K562 (cell line): ENCODE measurements around the gene CCNL2. TPM values are rescaled to one million over a fixed set of nuclear protein-coding genes. Genes with fewer than 3 reads are reported as not detected.
A peak's percentile ranks its signal among the peaks of the same experiment; 100 is the strongest.

Experiments
- CBX8 ChIP-seq: fragments of 200-600 bp; sonication (generic); IDR thresholded peaks from 2 replicates; pipeline ENCODE4 v1.6.1; 2012; ENCODE audit warnings: borderline replicate concordance, mixed run types, low read depth, mild to moderate bottlenecking, moderate library complexity, mixed read lengths, low read length, control low read depth, inconsistent platforms; ENCODE audit not compliant: poor library complexity, severe bottlenecking; ENCODE audit errors: extremely low read depth
- FOXP1 ChIP-seq: sonication (generic); formaldehyde crosslinking; IDR thresholded peaks from 2 replicates; pipeline ENCODE4 v1.8.0; 2022; ENCODE audit warnings: mild to moderate bottlenecking, missing genetic modification reagents
- FUS ChIP-seq: fragments of 200-400 bp; formaldehyde crosslinking; optimal IDR thresholded peaks from 2 replicates; pipeline ENCODE3; 2017; ENCODE audit warnings: low read depth, low read length
- KDM2B ChIP-seq: fragments of 250-450 bp; sonication (Bioruptor Pico); IDR thresholded peaks from 2 replicates; pipeline ENCODE4 v1.8.0; 2021; ENCODE audit warnings: mild to moderate bottlenecking, moderate library complexity
- KDM5B ChIP-seq: fragments of 200-600 bp; sonication (generic); IDR thresholded peaks from 2 replicates; pipeline ENCODE4 v1.6.1; 2012; ENCODE audit warnings: low read depth, mild to moderate bottlenecking, moderate library complexity, low read length, control low read depth, inconsistent platforms; ENCODE audit not compliant: insufficient replicate concordance
- NONO ChIP-seq, 2 experiments: fragments of 200-400 bp in 1 of 2; fragments of 450-650 bp in 1 of 2; formaldehyde crosslinking in 1 of 2; IDR thresholded peaks; 2 replicates each; pipeline ENCODE4 v1.6.1; 2017; ENCODE audit warnings: low read depth in 2 of 2, mild to moderate bottlenecking in 2 of 2, moderate library complexity in 2 of 2, low read length in 1 of 2
- NR4A1 ChIP-seq, 2 experiments: fragments of 250-450 bp in 1 of 2; fragments of 450-650 bp in 1 of 2; sonication (Bioruptor Pico) in 1 of 2; IDR thresholded peaks; 2 replicates each; pipeline versions ENCODE4 v1.4.0 to v1.6.1; 2016 to 2020; ENCODE audit warnings: mild to moderate bottlenecking in 2 of 2, missing compliant biosample characterization in 1 of 2, missing genetic modification characterization in 1 of 2, moderate library complexity in 1 of 2
- POLR3A ChIP-seq: IDR thresholded peaks from 2 replicates; pipeline ENCODE4 v1.6.1; 2011; ENCODE audit warnings: borderline replicate concordance, mild to moderate bottlenecking, moderate library complexity; ENCODE audit not compliant: insufficient read length, insufficient read depth; ENCODE audit errors: extremely low read depth
- TAF1 ChIP-seq: IDR thresholded peaks from 2 replicates; pipeline ENCODE4 v1.6.1; 2011; ENCODE audit warnings: mild to moderate bottlenecking, low read length, moderate library complexity; ENCODE audit not compliant: insufficient read depth, control insufficient read depth, severe bottlenecking; ENCODE audit errors: extremely low read depth
- TRIM28 ChIP-seq: fragments of 450-650 bp; IDR thresholded peaks from 2 replicates; pipeline ENCODE4 v1.6.1; 2017
- ZNF140 ChIP-seq: fragments of 250-450 bp; sonication (Bioruptor Pico); IDR thresholded peaks from 2 replicates; pipeline ENCODE4 v1.8.0; 2021; ENCODE audit warnings: moderate library complexity, mild to moderate bottlenecking, inconsistent platforms
- ZNF324 ChIP-seq: fragments of 250-450 bp; sonication (Bioruptor Pico); IDR thresholded peaks from 2 replicates; pipeline ENCODE4 v1.4.0; 2020; ENCODE audit warnings: mild to moderate bottlenecking
- ZNF384 ChIP-seq: IDR thresholded peaks from 2 replicates; pipeline ENCODE4 v1.6.1; 2012; ENCODE audit warnings: low read depth, low read length, improper control_type of control experiment
- ZNF551 ChIP-seq: fragments of 250-450 bp; sonication (Bioruptor Pico); IDR thresholded peaks from 2 replicates; pipeline ENCODE4 v1.5.0; 2021; ENCODE audit warnings: mild to moderate bottlenecking, moderate library complexity
- ZNF589 ChIP-seq: fragments of 200-800 bp; sonication (Bioruptor generic); IDR thresholded peaks from 2 replicates; pipeline ENCODE4 v1.6.1; 2016; ENCODE audit warnings: low read depth, missing genetic modification characterization, missing compliant biosample characterization
- polyA plus RNA-seq, 8 experiments: library from polyadenylated mRNA; depleted of rRNA in 4 of 8; stranded (reverse) in 5 of 8; unstranded in 3 of 8; fragments of >200 nt; fragmentation: Nextera tagmentation in 2 of 8; fragmentation: Illumina TruSeq in 1 of 8; extraction: Ambion mirVana in 2 of 8; extraction: Trizol in 1 of 8; gene quantifications; 2 replicates each; pipeline versions ENCODE4 v1.2.1 to v1.2.3, GENCODE V29; 2011 to 2014; ENCODE audit warnings: inconsistent platforms in 1 of 8, missing spikeins in 1 of 8
- total RNA-seq, 7 experiments: library from RNA; depleted of rRNA in 6 of 7; stranded (reverse); fragments of >200 nt in 6 of 7; fragmentation: Illumina TruSeq in 2 of 7; extraction: Trizol in 2 of 7; gene quantifications; 2 replicates each; pipeline versions ENCODE4 v1.2.1 to v1.2.3, GENCODE V29; 2011 to 2021; ENCODE audit warnings: low replicate concordance in 1 of 7
- TF ChIP-seq, protein P1 (sequence below): sonication (generic); formaldehyde crosslinking; IDR thresholded peaks from 2 replicates; pipeline ENCODE4 v1.8.0; 2023; ENCODE audit warnings: mild to moderate bottlenecking, missing genetic modification reagents
- TF ChIP-seq, protein P2 (sequence below), 2 experiments: fragments of 200-800 bp in 1 of 2; sonication (Bioruptor generic) in 1 of 2; sonication (generic) in 1 of 2; formaldehyde crosslinking in 1 of 2; IDR thresholded peaks in 1 of 2; conservative IDR thresholded peaks in 1 of 2; 2 replicates each; pipeline versions ENCODE4 v1.5.0 to v1.6.1; 2016 to 2020; ENCODE audit warnings: missing compliant biosample characterization in 1 of 2, missing genetic modification characterization in 1 of 2, missing genetic modification reagents in 1 of 2
- TF ChIP-seq, protein P3 (sequence below): fragments of 250-450 bp; sonication (Bioruptor Pico); IDR thresholded peaks from 2 replicates; pipeline ENCODE4 v1.4.0; 2020; ENCODE audit warnings: mild to moderate bottlenecking, moderate library complexity

Gene CCNL2
- total and polyA plus RNA-seq, 9 of the 15 experiments (the other 6 are each of a cell fraction or from before 2014, with no cell fraction given): 2.8 to 287 (median 94.5) TPM

DNA sequence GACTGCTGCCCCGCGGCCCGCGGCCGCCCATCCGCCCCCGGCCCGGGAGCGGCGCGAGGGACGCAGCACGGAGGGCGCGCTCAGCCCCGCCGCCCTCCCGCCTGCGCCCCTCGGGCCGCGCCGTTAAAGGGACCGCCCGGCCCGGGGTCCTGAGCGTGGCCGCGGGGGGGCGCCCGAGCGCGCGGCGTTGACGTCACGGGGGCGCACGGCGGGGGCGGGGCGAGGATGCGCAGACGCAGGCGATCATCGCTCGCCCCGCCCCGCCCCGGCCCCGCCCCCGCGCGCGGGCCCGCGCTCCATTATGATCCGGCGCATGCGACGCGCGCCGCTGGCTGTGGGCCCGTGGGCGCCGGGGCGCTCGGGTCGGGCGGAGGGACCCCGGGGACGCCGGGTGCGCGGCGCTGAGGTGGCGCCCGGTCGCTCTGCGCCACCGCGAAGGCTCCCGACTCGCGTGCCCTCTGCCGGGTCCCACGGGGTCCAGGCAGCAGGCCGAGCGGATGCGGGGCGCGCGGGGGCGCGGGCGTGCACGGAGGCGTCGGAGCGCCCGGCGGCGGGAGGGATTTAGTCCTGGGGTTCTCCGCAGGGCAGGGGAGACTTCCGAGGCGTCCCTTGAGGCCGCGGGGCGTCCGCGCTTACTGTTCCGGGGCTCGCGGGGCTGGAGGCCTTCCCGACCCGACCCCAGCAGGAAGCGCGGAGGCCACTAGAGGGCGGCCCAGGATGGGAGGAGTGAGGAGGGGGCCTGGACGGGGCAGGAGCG is 49.7 kb downstream of the CCNL2 start, which contains the start of gene DVL1 (continued):
- TF ChIP-seq, protein P1, sequence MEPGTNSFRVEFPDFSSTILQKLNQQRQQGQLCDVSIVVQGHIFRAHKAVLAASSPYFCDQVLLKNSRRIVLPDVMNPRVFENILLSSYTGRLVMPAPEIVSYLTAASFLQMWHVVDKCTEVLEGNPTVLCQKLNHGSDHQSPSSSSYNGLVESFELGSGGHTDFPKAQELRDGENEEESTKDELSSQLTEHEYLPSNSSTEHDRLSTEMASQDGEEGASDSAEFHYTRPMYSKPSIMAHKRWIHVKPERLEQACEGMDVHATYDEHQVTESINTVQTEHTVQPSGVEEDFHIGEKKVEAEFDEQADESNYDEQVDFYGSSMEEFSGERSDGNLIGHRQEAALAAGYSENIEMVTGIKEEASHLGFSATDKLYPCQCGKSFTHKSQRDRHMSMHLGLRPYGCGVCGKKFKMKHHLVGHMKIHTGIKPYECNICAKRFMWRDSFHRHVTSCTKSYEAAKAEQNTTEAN (CRISPR knock-in tag): no peak
- TF ChIP-seq ZNF384 (no peak), ZNF324 (CRISPR knock-in tag) (no peak), FUS (no peak), POLR3A (no peak), ZNF140 (CRISPR knock-in tag) (no peak), NR4A1 (CRISPR knock-in tag; IDR thresholded peaks at IDR 0.05) (no peak), NR4A1 (tag; IDR thresholded peaks at IDR 0.05) (peak; percentile 70; the same call in 1 of the 2 replicates), KDM2B (CRISPR knock-in tag) (no peak; the same call in 1 of the 2 replicates), TAF1 (peak; percentile 53), TRIM28 (no peak), NONO (IDR thresholded peaks at IDR 0.05; ENCODE audit: low read depth in 2 of 2, low read length in 1 of 2) (peak; percentile 78 to 88), CBX8 (no peak), FOXP1 (CRISPR knock-in tag) (no peak), ZNF589 (peak; percentile 30; the same call in 1 of the 2 replicates), ZNF551 (CRISPR knock-in tag) (no peak), KDM5B (peak; percentile 69)
- TF ChIP-seq, protein P2, sequence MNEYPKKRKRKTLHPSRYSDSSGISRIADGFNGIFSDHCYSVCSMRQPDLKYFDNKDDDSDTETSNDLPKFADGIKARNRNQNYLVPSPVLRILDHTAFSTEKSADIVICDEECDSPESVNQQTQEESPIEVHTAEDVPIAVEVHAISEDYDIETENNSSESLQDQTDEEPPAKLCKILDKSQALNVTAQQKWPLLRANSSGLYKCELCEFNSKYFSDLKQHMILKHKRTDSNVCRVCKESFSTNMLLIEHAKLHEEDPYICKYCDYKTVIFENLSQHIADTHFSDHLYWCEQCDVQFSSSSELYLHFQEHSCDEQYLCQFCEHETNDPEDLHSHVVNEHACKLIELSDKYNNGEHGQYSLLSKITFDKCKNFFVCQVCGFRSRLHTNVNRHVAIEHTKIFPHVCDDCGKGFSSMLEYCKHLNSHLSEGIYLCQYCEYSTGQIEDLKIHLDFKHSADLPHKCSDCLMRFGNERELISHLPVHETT (CRISPR knock-in tag; conservative IDR thresholded peaks at IDR 0.05 in 1 of 2, IDR thresholded peaks at IDR 0.05 in 1 of 2): peak in 1 of 2 experiments; percentile 92; a peak in 2 of 4 replicates
- TF ChIP-seq, protein P3, sequence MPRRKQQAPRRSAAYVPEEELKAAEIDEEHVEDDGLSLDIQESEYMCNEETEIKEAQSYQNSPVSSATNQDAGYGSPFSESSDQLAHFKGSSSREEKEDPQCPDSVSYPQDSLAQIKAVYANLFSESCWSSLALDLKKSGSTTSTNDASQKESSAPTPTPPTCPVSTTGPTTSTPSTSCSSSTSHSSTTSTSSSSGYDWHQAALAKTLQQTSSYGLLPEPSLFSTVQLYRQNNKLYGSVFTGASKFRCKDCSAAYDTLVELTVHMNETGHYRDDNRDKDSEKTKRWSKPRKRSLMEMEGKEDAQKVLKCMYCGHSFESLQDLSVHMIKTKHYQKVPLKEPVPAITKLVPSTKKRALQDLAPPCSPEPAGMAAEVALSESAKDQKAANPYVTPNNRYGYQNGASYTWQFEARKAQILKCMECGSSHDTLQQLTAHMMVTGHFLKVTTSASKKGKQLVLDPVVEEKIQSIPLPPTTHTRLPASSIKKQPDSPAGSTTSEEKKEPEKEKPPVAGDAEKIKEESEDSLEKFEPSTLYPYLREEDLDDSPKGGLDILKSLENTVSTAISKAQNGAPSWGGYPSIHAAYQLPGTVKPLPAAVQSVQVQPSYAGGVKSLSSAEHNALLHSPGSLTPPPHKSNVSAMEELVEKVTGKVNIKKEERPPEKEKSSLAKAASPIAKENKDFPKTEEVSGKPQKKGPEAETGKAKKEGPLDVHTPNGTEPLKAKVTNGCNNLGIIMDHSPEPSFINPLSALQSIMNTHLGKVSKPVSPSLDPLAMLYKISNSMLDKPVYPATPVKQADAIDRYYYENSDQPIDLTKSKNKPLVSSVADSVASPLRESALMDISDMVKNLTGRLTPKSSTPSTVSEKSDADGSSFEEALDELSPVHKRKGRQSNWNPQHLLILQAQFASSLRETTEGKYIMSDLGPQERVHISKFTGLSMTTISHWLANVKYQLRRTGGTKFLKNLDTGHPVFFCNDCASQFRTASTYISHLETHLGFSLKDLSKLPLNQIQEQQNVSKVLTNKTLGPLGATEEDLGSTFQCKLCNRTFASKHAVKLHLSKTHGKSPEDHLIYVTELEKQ (CRISPR knock-in tag): no peak
